HepG2 (cell line): ENCODE results near the gene SLC25A27. TPM values are rescaled to one million over a fixed set of nuclear protein-coding genes. Genes with fewer than 3 reads are reported as not detected.

Source experiments
- DNMT3B ChIP-seq: conservative IDR thresholded peaks from 2 replicates; pipeline ENCODE4 v1.6.1; 2016; ENCODE audit warnings: missing biosample characterization, control low read depth
- GPN1 ChIP-seq: sonication (generic); formaldehyde crosslinking; IDR thresholded peaks from 2 replicates; pipeline ENCODE4 v1.5.1; 2020; ENCODE audit warnings: missing genetic modification reagents, borderline replicate concordance
- KDM5B ChIP-seq: sonication (generic); formaldehyde crosslinking; IDR thresholded peaks from 2 replicates; pipeline ENCODE4 v1.4.0; 2020; ENCODE audit warnings: missing genetic modification reagents, mild to moderate bottlenecking, borderline replicate concordance
- KLF15 ChIP-seq: sonication (generic); formaldehyde crosslinking; IDR thresholded peaks from 2 replicates; pipeline ENCODE4 v1.8.1; 2023; ENCODE audit warnings: borderline replicate concordance, mild to moderate bottlenecking, inconsistent platforms, missing genetic modification reagents, mixed read lengths
- NFYC ChIP-seq: IDR thresholded peaks from 2 replicates; pipeline ENCODE4 v1.6.1; 2016; ENCODE audit warnings: missing genetic modification reagents, missing compliant biosample characterization
- SAP130 ChIP-seq: IDR thresholded peaks from 2 replicates; pipeline ENCODE4 v1.6.1; 2016; ENCODE audit warnings: low read depth
- SMAD9 ChIP-seq: sonication (generic); formaldehyde crosslinking; IDR thresholded peaks from 2 replicates; pipeline ENCODE4 v1.5.1; 2020; ENCODE audit warnings: mild to moderate bottlenecking, missing genetic modification reagents
- TCF12 ChIP-seq, 2 experiments: fragments of 450-650 bp in 1 of 2; sonication (generic) in 1 of 2; formaldehyde crosslinking in 1 of 2; IDR thresholded peaks; 2 replicates each; pipeline versions ENCODE4 v1.6.1 to v1.8.0; 2017 to 2022; ENCODE audit warnings: antibody characterized with exemption in 1 of 2, mild to moderate bottlenecking in 1 of 2, missing genetic modification reagents in 1 of 2, moderate library complexity in 1 of 2
- YY1 ChIP-seq: IDR thresholded peaks from 2 replicates; pipeline ENCODE4 v1.6.1; 2011; ENCODE audit warnings: low read length, low read depth, moderate library complexity, mild to moderate bottlenecking; ENCODE audit not compliant: insufficient read depth, insufficient replicate concordance
- ZNF136 ChIP-seq: sonication (generic); formaldehyde crosslinking; IDR thresholded peaks from 2 replicates; pipeline ENCODE4 v1.8.1; 2022; ENCODE audit warnings: low read depth, mild to moderate bottlenecking, moderate library complexity, missing genetic modification reagents
- polyA plus RNA-seq, 8 experiments: library from polyadenylated mRNA; depleted of rRNA in 3 of 8; stranded (reverse) in 7 of 8; unstranded in 1 of 8; fragments of >200 nt; fragmentation: Illumina TruSeq in 4 of 8; extraction: Trizol in 4 of 8; gene quantifications; 2 replicates each; pipeline versions ENCODE4 v1.2.1 to v1.2.3, GENCODE V29; 2011 to 2016; ENCODE audit warnings: low read depth in 4 of 8, missing spikeins in 1 of 8, mixed read lengths in 1 of 8; ENCODE audit not compliant: insufficient read depth in 1 of 8
- total RNA-seq, 5 experiments: library from RNA; depleted of rRNA; stranded (reverse); fragments of >200 nt; fragmentation: Illumina TruSeq; extraction: Trizol; gene quantifications; 2 replicates each; pipeline ENCODE4 v1.2.3, GENCODE V29; 2016; ENCODE audit warnings: low read depth in 1 of 5
- TF ChIP-seq, protein P1 (sequence below): sonication (generic); formaldehyde crosslinking; IDR thresholded peaks from 2 replicates; pipeline ENCODE4 v1.8.1; 2023; ENCODE audit warnings: mild to moderate bottlenecking, moderate library complexity, missing genetic modification reagents
- TF ChIP-seq, protein P2 (sequence below): IDR thresholded peaks from 2 replicates; pipeline ENCODE4 v1.6.1; 2016; ENCODE audit warnings: low read depth, control low read depth
- TF ChIP-seq, protein P3 (sequence below): sonication (generic); formaldehyde crosslinking; IDR thresholded peaks from 2 replicates; pipeline ENCODE4 v1.8.1; 2023; ENCODE audit warnings: mild to moderate bottlenecking, missing genetic modification reagents, borderline replicate concordance
- TF ChIP-seq, protein P4 (sequence below): sonication (generic); formaldehyde crosslinking; IDR thresholded peaks from 2 replicates; pipeline ENCODE4 v1.4.0; 2020; ENCODE audit warnings: mild to moderate bottlenecking, missing genetic modification reagents, borderline replicate concordance
- TF ChIP-seq, protein P5 (sequence below): sonication (generic); formaldehyde crosslinking; IDR thresholded peaks from 2 replicates; pipeline ENCODE4 v1.4.0; 2020; ENCODE audit warnings: missing genetic modification reagents

The SLC25A27 gene
- total and polyA plus RNA-seq, 2 of the 13 experiments (the other 11 are each of a cell fraction or from before 2014, with no cell fraction given): 0.46 to 1.3 TPM

DNA sequence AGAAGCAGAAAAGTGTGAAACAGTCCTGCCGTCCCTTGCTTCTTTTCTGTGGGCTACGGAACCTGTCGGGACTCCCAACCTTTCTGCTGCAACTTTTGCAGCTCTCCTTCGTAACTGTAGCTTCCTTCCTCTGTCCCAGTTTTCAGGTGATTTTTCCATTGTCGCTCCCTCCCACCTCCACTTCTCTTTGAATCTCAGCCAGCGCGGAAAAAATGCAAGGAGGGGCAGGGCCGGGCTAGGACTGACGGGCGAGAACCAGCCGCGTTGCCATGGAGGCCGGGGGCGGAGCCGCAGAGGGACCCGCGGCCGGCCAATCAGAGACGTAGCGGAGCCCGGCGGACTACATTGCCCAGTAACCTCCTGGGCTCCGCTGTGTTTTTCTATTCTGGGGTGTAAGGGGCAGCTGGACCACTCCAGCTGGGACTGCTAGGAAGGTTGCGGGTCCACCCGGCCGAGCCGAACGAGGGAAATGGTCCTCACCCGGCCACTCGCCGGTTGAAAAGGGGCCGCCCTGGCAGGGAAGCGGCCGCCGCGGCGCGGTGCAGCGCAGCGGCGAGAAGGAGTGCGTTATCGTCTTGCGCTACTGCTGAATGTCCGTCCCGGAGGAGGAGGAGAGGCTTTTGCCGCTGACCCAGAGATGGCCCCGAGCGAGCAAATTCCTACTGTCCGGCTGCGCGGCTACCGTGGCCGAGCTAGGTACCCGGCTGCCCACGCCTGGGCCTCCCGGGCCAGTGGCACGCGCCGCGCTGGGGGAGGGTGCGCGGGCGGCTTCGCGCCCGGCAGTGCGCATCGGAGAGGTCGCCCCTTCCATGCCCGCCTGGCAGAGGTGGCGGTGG is at the start of gene SLC25A27, which contains the start of gene CYP39A1 (continued):
- TF ChIP-seq, protein P1, sequence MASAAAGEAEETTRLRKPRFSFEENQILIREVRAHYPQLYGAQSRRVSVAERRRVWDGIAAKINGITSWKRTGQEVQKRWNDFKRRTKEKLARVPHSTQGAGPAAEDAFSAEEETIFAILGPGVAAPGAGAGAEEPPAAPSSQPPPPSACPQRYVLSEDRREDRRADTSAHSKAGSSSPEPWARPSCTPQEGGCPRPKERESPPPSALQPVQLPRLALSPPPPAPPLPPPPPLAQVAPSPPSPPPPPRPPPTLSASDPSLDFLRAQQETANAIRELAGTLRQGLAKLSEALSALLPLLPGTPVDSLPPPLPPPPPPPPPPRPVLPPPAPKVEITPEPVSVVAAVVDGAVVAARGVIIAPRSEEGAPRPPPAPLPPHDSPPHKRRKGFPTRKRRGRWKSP: peak; percentile 100
- TF ChIP-seq YY1 (peak; percentile 61), KLF15 (CRISPR knock-in tag) (no peak; the same call in 1 of the 2 replicates), ZNF136 (0 out of 2 replicates have a peak, but pooled peaks have one; percentile 32), TCF12 (IDR thresholded peaks at IDR 0.05) (no peak), TCF12 (CRISPR knock-in tag; IDR thresholded peaks at IDR 0.05) (no peak), SAP130 (CRISPR knock-in tag) (peak; percentile 62), NFYC (peak; percentile 85), GPN1 (CRISPR knock-in tag) (no peak), SMAD9 (CRISPR knock-in tag) (0 out of 2 replicates have a peak, but pooled peaks have one; percentile 38), KDM5B (CRISPR knock-in tag) (no peak; the same call in 1 of the 2 replicates), DNMT3B (0 out of 2 replicates have a peak, but pooled peaks have one; percentile 1)
- TF ChIP-seq, protein P2, sequence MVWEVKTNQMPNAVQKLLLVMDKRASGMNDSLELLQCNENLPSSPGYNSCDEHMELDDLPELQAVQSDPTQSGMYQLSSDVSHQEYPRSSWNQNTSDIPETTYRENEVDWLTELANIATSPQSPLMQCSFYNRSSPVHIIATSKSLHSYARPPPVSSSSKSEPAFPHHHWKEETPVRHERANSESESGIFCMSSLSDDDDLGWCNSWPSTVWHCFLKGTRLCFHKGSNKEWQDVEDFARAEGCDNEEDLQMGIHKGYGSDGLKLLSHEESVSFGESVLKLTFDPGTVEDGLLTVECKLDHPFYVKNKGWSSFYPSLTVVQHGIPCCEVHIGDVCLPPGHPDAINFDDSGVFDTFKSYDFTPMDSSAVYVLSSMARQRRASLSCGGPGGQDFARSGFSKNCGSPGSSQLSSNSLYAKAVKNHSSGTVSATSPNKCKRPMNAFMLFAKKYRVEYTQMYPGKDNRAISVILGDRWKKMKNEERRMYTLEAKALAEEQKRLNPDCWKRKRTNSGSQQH (CRISPR knock-in tag): no peak
- TF ChIP-seq, protein P3, sequence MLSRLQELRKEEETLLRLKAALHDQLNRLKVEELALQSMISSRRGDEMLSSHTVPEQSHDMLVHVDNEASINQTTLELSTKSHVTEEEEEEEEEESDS: no peak
- TF ChIP-seq, protein P4, sequence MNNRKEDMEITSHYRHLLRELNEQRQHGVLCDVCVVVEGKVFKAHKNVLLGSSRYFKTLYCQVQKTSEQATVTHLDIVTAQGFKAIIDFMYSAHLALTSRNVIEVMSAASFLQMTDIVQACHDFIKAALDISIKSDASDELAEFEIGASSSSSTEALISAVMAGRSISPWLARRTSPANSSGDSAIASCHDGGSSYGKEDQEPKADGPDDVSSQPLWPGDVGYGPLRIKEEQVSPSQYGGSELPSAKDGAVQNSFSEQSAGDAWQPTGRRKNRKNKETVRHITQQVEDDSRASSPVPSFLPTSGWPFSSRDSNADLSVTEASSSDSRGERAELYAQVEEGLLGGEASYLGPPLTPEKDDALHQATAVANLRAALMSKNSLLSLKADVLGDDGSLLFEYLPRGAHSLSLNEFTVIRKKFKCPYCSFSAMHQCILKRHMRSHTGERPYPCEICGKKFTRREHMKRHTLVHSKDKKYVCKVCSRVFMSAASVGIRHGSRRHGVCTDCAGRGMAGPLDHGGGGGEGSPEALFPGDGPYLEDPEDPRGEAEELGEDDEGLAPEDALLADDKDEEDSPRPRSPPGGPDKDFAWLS: no peak
- TF ChIP-seq, protein P5, sequence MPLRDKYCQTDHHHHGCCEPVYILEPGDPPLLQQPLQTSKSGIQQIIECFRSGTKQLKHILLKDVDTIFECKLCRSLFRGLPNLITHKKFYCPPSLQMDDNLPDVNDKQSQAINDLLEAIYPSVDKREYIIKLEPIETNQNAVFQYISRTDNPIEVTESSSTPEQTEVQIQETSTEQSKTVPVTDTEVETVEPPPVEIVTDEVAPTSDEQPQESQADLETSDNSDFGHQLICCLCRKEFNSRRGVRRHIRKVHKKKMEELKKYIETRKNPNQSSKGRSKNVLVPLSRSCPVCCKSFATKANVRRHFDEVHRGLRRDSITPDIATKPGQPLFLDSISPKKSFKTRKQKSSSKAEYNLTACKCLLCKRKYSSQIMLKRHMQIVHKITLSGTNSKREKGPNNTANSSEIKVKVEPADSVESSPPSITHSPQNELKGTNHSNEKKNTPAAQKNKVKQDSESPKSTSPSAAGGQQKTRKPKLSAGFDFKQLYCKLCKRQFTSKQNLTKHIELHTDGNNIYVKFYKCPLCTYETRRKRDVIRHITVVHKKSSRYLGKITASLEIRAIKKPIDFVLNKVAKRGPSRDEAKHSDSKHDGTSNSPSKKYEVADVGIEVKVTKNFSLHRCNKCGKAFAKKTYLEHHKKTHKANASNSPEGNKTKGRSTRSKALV: peak; percentile 97
